Breast epithelium (tissue), 3 donors: ENCODE data around the gene PIEZO1.

Experiments used
- CTCF ChIP-seq, 3 donors: fragments of 450-650 bp; IDR thresholded peaks; one replicate each; pipeline ENCODE4 v1.5.1; 2016 to 2017; ENCODE audit warnings: antibody characterized with exemption in 3 of 3, mild to moderate bottlenecking in 3 of 3, moderate library complexity in 3 of 3
- POLR2A ChIP-seq: fragments of 450-650 bp; IDR thresholded peaks from one replicate; pipeline ENCODE4 v1.6.1; 2016; ENCODE audit warnings: antibody characterized with exemption, mild to moderate bottlenecking, moderate library complexity
- POLR2AphosphoS5 ChIP-seq, 3 donors: sonication (generic); formaldehyde crosslinking; IDR thresholded peaks; one replicate each; pipeline ENCODE4 v1.6.1; 2017; ENCODE audit warnings: antibody characterized with exemption in 3 of 3

DNA sequence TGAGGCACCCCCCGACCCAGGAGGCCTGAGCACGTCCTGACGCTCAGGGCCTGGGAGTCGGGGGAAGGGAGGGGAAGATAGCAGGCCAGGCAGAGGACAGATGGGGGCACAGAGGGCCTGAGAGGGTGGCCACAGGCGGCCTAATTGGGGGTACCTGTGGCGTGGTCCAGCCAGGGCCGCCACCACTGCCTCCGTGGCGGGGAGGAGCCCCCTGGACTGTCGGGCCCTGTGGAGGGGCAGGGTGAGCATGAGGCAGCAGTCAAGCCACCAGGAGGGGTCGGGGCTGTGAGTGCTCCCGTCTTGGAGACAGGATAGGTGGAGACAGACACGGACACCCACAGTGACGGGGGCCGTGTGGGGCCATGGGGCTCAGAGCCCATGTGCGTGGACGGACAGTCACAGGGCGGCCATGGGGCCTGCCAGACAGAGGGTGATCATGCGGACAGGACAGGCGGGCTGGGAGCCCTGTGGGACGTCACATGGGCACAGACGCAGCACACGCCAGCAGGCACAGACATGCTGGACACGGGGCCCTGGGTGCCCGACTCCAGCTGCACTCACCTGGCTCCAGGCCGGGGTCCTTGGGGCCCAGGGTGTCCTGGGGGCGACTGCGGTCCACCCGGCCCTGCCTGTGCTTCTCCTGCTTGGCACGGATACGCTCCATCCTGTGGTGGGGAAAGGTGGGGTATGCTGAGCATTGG, 60.0 kb downstream of the PIEZO1 start:
- no peak for TF ChIP-seq CTCF (IDR thresholded peaks at IDR 0.05)
- TF ChIP-seq POLR2A, result no peak
- TF ChIP-seq POLR2AphosphoS5 (IDR thresholded peaks at IDR 0.05), result no peak
